ENCODE measurements around the gene CCDC68.

CCDC68 gene

DNA sequence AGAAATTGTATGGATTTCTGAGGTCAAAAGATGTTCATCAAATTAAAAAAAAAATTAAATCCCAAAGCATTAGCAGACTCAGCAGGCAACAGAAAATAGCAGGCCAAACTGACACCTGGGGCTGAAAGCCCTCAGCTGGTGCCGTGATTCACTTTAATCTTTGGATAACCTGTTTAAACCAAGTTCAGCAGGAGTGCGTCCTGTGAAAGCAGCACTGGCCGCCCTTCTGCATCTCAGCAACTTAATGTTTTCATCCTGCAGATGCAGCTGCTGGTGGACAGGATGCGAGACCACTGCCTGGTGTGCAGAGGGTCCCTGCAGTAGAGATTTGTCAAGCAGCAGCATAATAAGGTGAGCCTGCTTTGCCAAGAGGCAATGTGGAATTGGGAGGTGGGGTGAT lies 41.2 kb downstream of the CCDC68 start:
- DNase-seq (ENCODE audit: low read depth), result no peak

DNA sequence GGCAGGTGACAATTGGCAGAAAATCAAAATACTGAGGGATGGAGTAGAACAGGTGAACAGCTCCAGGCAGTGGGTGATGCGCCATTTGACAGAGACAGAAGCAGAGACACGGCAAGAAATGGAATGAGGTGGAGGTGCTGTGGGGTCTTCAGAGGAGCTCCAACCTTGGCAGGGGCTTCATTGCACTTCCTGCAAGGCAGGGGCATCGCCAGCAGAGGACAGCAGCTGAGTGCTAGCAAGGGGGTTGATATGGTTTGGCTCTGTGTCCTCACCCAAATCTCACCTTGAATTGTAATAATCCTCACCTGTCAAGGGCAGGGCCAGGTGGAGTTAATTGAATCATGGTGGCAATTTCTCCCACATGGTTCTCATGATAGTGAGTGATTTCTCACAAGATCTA lies 42.8 kb downstream of the CCDC68 start:
- no peak for DNase-seq (ENCODE audit: low read depth)

DNA sequence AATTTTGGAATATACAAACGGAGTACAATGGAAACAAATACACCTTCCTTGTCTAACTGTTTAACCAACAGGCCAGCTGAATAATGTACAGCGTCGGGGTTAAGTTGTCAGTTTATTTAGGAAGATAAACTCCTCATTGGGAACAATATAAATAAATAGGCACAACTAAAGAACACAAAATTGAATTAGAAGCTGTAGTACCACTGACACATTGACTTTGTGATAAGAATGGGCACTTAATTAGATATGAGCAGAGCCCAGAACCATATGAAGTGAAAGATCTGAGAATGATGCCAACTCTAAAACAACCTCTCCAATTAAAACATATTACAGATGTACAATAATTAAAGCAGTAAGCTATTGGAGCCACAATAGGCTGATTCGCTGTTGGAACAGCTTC lies 44.4 kb downstream of the CCDC68 start:
- no peak for DNase-seq (ENCODE audit: low read depth)

DNA sequence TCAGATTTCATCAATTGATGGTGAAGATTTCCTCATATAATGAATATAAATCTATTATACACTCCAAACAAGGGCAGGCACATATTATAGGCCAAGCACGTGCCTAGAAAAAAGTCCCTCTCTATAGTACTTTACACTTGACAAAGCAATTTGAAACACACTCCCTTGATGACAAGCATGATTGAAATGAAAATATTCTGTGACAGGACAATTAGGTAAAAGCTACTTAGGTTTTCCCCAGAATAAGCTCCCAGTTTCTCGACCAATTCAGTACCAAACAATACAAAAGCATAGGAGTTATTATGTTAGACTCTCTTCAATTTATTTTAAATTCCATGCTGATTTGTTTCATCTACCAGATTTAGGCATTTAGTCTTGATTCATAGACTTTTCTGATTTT lies 47.7 kb downstream of the CCDC68 start:
- no peak for DNase-seq (ENCODE audit: low read depth)

DNA sequence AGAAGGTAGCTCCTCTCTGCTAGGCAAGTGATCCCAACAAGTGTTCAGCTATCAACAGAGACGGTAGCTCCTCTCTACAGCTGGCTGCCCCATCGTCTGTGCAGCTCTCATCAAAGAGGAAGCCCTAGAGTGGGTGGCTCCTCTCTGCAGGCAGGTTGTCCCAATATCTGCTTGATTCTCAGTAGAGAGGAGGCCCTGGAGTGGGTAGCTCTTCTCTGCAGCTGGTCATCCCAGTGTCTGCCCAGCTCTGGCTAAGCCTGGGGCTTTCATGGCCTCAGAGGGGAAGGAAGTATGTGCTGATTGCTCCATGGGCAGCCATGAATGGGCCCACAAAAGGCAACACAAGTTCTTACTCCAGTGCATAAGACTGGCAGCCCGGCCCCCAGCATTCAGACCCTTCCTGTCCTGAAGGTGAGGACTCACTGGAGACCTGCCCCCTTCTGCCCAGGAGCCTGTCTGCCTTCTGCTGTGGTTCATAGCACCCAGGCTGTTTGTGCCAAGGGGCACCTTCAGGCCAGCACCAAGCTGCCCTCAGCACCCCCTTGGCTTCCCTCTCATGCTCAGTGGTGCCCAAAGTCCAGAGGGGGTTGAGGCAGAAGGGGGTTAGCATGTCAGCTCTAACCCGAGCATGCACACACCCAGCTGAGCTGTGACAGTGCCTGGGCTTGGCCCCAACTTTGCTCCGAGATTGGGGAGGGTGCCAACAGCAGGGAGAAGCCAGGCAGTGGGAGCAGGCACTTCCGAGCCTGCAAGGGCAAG lies 48.9 kb downstream of the CCDC68 start:
- DNase-seq (ENCODE audit: low read depth), result no peak

DNA sequence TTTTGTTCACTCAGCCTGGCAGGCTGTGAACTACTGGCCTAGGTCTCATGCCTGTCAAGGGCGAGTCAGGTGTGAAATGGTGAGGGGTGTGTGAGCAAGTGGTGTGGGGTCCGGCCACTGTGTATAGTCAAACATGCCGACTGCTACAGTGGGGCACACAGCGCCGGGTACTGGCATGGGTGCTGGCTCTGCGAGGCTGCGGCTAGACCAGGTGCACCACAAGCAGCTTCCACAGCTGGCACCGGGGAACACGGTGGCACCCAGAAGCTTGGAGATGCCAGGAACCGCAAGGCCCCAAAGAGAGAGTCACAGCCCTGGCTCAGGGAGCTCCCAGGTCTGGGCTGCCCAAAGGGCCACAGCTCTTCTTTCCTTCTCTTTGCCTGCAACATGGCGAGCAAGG lies 49.7 kb downstream of the CCDC68 start:
- no peak for DNase-seq (ENCODE audit: low read depth)

DNA sequence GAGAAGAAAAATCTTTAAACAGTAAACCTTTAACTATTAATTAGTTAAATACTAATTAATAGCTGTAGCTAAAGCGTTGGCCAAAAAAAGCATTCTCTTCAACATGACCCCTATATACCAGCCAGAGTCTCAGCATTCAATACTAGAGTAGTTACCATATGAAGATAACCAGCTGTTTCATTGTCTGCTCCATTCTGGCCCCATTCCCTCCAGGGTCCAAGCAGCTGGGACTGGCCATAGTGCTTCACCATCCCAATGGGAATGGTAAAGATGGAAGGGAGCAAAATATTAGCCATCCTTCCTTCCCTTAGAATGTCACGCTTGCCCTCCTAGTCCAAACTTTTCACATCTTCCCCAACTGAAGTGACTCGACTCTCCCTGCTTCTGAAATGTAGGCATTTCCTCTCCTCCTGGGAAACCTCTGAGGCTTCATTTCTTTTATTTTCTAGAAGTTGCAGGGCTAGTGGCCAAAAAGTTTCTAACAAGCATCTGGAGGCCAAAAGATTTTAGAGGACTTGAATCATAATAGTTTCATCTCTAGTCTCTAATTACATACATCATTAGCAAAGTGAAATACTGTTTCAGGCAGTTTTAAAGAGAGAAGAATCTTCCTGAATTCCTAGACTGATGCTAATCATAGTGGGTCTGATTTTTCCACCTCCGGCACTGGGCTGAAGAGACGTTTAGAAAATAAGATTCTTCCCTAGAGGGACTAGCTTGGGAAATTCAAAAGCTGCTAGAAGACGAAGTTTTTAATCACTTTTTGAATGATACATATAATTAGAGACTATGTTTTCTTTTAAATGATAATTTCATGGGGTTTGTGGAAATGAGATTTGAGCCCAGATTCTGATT lies 52.7 kb downstream of the CCDC68 start:
- no peak for DNase-seq (ENCODE audit: low read depth)

DNA sequence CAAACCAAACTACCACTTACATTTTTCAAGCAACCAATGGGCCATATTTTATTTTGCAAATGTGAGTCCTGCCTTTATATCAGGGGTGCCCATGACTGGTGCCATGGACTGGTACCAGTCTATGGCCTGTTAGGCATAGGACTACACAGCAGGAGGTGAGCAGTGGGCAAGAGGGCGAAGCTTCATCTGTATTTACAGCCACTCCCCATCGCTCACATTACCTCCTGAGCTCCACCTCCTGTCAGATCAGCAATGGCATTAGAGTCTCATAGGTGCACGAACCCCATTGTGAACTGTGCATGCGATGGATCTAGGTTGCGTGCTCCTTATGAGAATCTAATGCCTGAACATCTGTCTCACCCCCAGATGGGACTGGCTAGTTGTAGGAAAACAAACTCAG lies 53.6 kb downstream of the CCDC68 start:
- DNase-seq (ENCODE audit: low read depth), result no peak

DNA sequence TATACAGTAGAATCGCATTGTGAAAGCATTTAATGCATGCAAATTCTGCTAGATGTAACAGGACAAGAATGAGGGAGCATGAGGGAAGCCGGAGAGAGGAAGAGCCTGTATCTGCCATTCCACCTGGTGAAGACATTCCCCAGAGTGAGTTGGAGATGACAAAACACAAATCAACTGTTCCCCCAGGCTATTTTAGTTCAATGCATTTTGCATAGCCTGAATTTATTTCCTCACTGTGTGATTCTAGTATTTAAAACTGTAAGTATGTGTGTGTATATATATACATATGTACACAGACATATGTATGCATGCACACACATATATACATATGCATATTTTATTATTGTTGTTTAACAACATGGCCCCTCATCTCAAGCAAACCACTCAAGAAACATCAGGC lies 54.7 kb downstream of the CCDC68 start:
- no peak for DNase-seq (ENCODE audit: low read depth)

DNA sequence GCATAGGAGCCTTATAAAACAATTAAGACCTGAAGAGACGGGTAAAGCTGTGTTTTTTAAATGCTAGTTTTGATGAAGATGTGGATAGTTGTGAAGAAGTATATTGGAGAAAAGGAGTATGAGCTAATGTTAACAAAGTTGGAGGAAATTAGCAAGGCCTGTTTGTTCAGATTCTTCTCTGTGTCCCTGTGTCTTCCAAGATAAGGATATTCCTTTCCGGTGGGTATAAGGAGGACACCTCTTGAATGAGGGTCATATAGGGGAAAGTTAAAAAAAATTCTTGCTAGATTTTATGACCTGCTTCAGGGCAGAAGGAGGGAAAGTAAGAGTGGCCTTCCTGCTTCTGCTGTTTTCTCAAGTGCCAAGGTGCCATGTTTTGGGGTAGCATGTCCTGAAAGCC lies 59.0 kb downstream of the CCDC68 start:
- no peak for DNase-seq (ENCODE audit: low read depth)

DNA sequence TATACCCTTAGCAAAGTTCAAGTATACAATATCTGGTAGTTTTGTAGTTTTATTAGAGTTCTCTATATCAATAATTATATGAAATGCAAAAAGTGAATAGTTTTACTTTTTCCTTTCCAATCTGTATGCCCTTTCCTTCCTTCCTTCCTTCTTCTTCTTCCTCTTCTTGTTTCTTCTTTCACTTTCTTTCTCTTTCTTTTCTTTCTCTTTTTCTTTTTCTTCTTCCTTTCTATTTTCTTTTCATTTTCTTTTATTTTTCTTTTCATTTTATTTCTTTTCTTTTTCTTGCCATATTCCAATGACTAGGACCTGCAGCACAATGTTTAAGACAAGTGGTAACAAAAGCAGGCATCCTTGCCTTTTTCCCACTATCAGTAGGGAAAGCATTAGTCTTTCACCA lies 59.8 kb downstream of the CCDC68 start:
- DNase-seq (ENCODE audit: low read depth), result no peak

DNA sequence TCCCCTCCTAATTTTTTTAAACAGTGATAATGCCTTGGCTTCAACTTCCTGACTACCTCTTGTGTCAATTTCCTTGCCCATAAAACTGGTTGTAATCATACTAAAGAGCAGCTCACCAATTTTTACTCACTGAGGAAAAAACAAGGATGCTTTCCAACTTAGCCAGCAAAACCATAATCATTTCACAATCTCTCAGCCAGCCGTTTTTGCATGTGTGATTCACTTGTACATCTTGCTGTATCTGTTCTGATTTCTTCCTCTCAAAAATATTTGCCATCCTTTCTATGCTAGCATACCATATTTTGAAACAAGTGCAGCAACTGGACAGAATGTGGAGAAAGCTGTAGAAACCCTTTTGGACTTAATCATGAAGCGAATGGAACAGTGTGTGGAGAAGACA lies 70.3 kb downstream of the CCDC68 start:
- no peak for DNase-seq (ENCODE audit: low read depth)

DNA sequence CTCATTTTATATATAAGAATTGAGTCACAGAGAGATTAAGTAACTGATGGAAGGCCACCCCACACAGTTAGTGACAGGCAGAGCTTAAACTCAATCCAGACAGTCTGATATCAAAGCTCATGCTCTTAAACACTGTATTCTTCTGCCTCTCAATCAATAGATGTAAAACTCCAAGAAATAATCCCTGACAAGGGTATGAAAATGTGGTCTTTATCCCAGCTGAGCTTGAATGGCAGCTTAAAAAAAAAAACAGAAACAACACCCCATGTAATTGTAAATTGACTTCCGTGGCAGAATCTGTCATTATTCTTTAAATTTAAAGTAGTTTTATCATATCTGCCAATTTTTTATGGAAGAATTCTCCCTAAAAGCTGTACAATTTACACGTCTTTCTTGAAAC lies 70.9 kb downstream of the CCDC68 start:
- no peak for DNase-seq (ENCODE audit: low read depth)

DNA sequence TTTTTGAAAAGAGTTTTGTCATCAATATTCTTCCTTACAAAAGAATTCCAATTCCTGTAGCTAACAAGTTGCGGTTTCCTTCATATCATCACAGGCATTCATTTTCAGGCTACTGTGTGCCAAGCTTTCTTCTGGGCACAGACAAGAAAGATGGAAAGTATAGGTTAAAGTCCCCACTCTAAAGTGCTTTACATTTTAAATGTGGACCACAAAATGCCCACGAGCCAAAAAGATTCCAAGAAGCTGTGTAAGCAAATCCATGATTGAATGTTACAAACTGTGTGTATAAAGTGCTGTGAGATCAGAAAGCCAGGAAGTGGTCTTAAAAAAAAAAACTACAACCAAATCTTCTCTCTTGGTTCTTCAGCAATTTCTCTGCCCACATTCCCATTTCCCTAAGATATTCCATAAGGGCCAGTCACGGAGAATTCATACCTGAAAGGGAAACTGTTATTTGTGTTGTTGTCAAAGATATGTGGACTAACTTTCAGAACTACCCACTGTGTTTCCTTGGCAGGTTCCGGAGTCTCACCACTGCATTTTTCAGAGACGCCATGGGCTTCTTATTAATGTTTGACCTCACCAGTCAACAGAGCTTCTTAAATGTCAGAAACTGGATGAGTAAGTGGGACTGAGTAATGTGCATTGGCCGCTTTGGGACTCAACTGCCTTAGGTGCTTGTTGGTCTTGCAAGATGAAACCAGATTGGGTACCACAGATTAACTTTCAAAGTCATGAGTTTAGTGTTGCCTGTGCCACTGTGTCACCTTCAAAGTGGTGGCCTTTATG lies 75.3 kb downstream of the CCDC68 start:
- DNase-seq (ENCODE audit: low read depth), result no peak

DNA sequence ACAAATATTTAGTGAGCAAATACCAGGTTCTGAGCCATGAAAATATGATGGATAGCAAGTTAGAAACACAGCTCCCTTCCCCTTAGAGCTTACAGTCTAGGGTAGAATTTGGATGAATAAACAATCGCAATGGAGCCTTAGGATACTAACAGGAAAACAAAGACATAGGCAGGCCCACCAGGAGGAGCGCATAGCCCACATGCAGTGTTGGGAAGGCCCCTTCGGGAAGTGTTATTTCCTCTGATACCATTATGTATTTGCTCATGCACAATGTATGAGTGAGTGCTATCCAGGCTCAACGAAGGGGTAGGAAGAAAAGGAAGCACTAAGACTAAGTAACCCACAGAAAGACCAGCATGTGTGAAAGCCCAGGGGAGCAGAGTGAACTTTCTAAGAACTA lies 76.9 kb downstream of the CCDC68 start:
- no peak for DNase-seq (ENCODE audit: low read depth)

DNA sequence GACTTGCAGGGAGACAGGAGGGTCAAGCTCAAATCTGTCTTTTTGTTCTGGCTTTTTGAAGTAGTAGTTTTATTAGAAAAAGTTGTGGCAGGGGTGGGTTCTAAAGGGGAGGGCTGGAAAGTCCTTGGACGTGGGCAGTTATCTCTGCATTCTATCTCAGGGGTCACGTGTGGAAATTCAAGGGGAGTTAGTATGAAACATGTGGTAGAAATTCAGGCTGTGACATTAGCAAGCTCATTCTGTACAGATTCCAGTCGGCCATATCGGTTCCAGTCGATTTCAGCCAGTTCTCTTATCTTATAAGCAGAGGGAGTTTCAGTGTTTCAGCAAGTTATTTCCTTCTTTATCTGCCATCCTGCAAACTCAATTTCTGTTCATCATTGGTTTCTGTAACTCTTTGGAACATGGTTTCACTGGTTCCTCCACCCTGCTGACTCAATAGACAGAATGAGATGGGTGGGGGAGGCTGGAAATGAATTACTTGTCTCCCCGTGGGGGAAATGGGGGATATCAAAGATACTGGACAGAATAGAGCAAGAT lies 78.0 kb downstream of the CCDC68 start:
- no peak for DNase-seq (ENCODE audit: low read depth)

DNA sequence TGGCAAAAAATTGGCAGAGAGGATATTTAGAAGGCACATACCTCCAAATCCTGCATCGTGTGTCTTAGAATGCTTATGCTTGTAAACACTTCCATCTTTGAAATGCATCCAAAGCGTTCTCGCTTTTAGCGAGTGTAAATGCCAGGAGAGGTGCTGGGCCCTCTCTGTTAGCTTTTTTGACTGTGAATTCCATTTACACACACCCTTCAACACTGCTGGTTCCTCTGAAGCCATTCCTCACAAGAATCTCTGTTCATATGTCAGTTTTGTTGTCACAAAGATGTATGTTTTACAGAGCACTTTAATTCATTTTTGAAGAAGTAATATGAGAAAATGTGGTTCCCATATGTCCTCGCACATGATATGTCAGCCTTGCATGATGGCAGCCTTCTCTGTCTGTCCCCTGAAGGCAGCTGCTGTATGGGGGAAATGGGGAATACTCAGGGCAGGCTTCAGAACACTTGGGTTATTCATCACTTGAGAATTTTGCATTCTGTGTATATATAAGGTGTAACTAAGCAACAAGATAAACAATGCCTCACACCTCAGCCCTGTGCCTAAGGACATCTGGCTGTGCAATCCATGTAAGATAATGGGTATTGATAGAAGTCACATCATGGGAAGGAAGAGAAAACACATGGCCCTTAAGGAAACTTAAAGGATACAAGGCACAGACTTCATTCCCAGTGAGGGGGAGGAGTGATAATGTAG lies 78.7 kb downstream of the CCDC68 start:
- DNase-seq (ENCODE audit: low read depth), result no peak

DNA sequence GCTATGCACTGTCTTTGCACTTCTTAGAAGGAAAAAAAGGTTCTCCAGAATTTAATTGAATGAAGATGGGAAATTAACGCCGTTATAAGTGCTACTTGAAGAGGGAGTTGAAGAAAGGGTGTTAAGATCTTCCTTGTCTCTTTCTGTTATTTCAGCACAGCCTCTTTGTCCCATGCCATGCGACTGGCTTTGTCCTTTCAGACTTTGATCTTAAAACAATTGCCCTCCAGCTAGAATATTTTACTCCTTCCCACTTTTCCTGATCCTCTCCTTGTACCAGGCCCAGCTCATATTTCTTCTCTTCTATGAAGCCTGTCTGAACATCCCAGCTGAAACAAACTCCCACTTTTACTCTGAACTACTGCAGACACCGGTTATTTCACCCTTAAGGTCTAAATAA lies 79.6 kb downstream of the CCDC68 start:
- DNase-seq (ENCODE audit: low read depth), result no peak

DNA sequence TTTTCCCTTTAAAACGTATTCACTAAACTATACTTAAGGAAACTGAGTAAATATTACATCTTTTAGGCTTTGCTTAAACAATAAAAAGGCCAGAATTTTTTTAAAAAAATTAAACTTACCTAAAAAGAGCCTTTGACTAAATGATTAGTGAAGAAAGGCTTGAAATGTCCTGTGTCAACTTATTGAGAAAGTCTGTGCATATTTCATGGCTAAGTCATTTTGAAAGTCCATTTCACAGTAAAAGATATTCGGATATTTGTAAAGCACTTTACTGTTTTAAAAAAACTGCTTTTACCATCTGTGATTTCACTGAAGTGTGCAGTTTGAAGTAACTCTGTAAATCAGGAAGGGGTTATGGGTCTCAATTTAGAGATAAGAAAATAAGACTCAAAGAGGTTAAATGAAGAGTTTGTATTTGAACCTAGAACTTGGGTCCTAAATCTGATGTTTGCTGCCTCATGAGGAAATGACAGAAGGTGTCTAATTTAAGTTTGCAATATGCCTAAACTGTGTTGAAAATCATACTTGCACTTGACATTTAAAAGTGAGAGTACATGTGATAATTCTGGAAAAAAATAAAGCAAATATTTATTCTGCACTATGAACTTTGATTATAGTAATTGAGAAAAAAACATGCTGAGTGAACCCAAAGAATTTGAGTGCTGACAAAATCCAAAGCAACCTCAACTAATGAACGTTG lies 80.5 kb downstream of the CCDC68 start:
- no peak for DNase-seq (ENCODE audit: low read depth)

DNA sequence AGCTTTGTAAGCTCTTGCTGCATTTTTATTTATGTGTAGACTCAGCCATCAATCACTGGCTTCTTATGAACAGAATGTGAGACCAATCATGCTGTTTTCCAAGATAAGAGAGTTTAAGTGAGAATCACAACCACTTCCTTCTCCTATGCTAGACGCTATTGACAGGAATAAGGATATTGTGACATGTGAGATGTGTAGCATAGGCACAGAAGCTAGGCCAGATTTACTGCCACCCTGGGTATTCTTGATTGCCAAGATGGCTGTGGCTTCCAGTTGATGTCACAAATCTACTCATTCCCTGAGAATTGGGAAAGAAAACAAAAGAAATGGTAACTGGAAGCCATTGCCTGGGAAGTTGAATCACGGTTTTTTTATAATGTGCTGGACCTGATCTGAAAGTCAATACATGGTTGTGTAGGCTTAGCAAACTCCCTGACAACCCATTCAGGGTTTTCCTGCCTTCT lies 81.1 kb downstream of the CCDC68 start:
- DNase-seq (ENCODE audit: low read depth), result no peak

DNA sequence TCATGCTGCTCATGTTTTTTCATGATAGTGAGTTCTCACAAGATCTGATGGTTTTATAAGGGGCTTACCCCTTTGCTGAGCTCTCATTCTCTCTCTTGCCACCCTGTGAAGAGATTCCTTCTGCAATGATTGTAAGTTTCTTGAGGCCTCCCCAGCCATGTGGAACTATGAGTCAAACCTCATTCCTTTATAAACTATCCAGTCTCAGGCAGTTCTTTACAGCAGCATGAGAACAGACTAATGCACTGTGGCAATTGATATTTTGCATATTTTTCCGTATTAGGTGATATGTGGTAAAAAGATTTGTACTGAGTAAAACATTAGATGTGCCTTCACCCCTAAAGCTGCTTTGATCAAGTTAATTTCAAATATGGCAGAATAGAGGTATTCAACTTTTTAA lies 82.2 kb downstream of the CCDC68 start:
- no peak for DNase-seq (ENCODE audit: low read depth)

Data from stimulated activated CD4-positive, alpha-beta T cell treated with anti-CD3 and anti-CD28 coated beads, Interleukin-2, amount 100 ng/mL, for 4 hours (primary cell).